BLaER1 treated with 17β-estradiol and CSF1 and Interleukin-3, amounts not matched to agents 10 nM and 100 nM (cell line): ENCODE results near the gene CLDN24.

ENCODE experiments used
- H3K27ac ChIP-seq, 11 experiments: shearing (Covaris generic); formaldehyde crosslinking; 2 replicates each; pipeline ENCODE4 v1.8.1; 2022
- H3K27me3 ChIP-seq, 11 experiments: shearing (Covaris generic); formaldehyde crosslinking; 2 replicates each; pipeline ENCODE4 v1.8.1; 2022
- H3K36me3 ChIP-seq, 11 experiments: shearing (Covaris generic); formaldehyde crosslinking; 2 replicates each; pipeline ENCODE4 v1.8.1; 2022
- H3K4me1 ChIP-seq, 10 experiments: shearing (Covaris generic); formaldehyde crosslinking; 2 replicates each; pipeline ENCODE4 v1.8.1; 2022
- H3K4me2 ChIP-seq, 11 experiments: shearing (Covaris generic); formaldehyde crosslinking; 2 replicates each; pipeline ENCODE4 v1.8.1; 2022
- H3K4me3 ChIP-seq, 10 experiments: shearing (Covaris generic); formaldehyde crosslinking; 2 replicates each; pipeline ENCODE4 v1.8.1; 2022
- H3K9ac ChIP-seq, 11 experiments: shearing (Covaris generic); formaldehyde crosslinking; 2 replicates each; pipeline ENCODE4 v1.8.1; 2022
- H3K9me3 ChIP-seq, 11 experiments: shearing (Covaris generic); formaldehyde crosslinking; replicated peaks in 1 of 11; 2 replicates each; pipeline ENCODE4 v1.8.1; 2022
- H4K20me1 ChIP-seq, 11 experiments: shearing (Covaris generic); formaldehyde crosslinking; 2 replicates each; pipeline ENCODE4 v1.8.1; 2022
- Cebpa-rat ChIP-seq, 11 experiments: shearing (Covaris generic); IDR thresholded peaks; 2 replicates each; pipeline ENCODE4 v1.8.1; 2022

CLDN24 gene

DNA sequence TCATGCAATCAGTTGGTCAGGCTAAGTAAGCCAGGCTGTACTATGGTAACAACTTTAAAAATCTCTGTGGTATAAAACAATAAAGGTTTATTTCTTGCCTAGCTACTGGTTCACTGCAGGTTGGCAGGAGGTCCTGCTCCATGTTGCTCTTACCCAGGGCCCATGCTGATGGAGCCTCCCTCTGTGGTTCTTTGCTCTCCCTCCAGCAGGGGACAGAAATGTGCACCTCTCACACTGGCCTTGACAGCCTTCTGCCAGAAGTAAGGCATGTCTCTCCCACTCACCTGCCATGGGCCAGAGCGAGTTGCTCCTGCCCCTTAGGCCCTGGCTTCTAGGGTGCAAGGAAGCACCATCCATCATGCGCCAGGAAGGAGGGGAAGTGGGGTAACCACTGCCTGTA lies 33.3 kb downstream of the CLDN24 start:
- Histone ChIP-seq H3K9ac (no peak overlapping the region), H3K36me3 (peaks cover 12 to 72% (median 41%) of the 10 kb centered on the region in 11 experiments), H4K20me1 (no peaks in the 10 kb centered on the region), H3K9me3 (peaks cover 0 to 15% (median 8%) of the 10 kb centered on the region in 11 experiments; a peak in 12 of 22 replicates), H3K27me3 (no peaks in the 10 kb centered on the region), H3K27ac (no peak overlapping the region), H3K4me3 (no peak overlapping the region), H3K4me2 (no peak overlapping the region), H3K4me1 (no peaks in the 10 kb centered on the region)
- no peak for TF ChIP-seq Cebpa-rat (IDR thresholded peaks at IDR 0.05)

GRCh38 chr4:183287677-183288076 lies 34.5 kb downstream of the CLDN24 start:
- H3K27ac ChIP-seq = no peak overlapping the region
- peaks cover 0 to 15% (median 8%) of the 10 kb centered on the region in 11 experiments; a peak in 12 of 22 replicates for H3K9me3 ChIP-seq
- H3K4me3 ChIP-seq = no peak overlapping the region
- no peak overlapping the region for H3K9ac ChIP-seq
- H3K36me3 ChIP-seq = peaks cover 12 to 83% (median 43%) of the 10 kb centered on the region in 11 experiments
- H3K27me3 ChIP-seq = no peaks in the 10 kb centered on the region
- H3K4me2 ChIP-seq = no peak overlapping the region
- no peak for TF ChIP-seq Cebpa-rat (IDR thresholded peaks at IDR 0.05)
- H3K4me1 ChIP-seq = no peaks in the 10 kb centered on the region
- no peaks in the 10 kb centered on the region for H4K20me1 ChIP-seq

- H3K36me3 ChIP-seq = peaks cover 12 to 86% (median 47%) of the 10 kb centered on the region in 11 experiments
- no peak overlapping the region for H3K27ac ChIP-seq
- no peaks in the 10 kb centered on the region for H3K4me1 ChIP-seq
- no peak for TF ChIP-seq Cebpa-rat (IDR thresholded peaks at IDR 0.05)
- no peak overlapping the region for H3K4me3 ChIP-seq
- no peaks in the 10 kb centered on the region for H3K27me3 ChIP-seq
- H3K9ac ChIP-seq = no peak overlapping the region
- no peaks in the 10 kb centered on the region for H4K20me1 ChIP-seq
- H3K4me2 ChIP-seq = no peak overlapping the region
- H3K9me3 ChIP-seq = peaks cover 0 to 15% (median 8%) of the 10 kb centered on the region in 11 experiments; a peak in 12 of 22 replicates
Measured at GRCh38 chr4:183287309-183287659, 34.9 kb downstream of the CLDN24 start.

DNA sequence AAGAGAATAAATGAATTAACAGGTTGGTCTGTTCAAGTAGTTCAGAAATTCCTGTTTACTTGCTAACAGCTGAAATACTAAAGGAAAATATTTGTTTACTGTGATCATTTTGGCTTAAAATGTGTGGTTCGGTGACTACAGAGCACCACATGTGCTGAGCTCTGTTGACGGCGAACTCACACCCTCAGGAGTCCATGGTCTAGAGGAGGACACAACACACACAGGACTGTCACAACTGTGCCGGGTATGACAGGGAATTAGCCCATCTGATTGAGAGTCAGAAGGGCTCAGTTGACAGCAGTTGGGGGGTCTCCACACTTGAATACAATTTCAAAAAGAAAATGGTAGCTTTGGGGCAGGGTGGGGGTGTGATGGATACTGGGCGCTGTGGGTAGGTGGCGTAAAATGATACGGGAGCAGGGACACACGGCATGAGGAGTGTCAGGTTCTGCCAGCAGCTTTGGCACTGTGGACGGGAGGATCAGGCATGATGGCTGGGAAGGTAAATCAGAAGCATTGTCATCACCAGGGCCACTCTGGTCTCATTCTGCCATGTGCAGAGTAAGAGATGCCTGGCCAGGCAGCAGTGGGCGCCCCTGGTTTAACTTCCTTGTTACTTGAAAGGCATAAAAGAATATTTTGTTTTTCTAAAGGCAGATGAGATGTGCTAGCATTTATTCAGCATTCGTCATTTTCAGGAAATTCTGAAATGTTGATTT lies 35.5 kb downstream of the CLDN24 start:
- Histone ChIP-seq H3K9ac (no peak overlapping the region), H3K4me2 (no peak overlapping the region), H3K4me1 (no peaks in the 10 kb centered on the region), H3K27ac (no peak overlapping the region), H3K27me3 (no peaks in the 10 kb centered on the region), H3K36me3 (peaks cover 12 to 86% (median 47%) of the 10 kb centered on the region in 11 experiments), H3K4me3 (no peak overlapping the region), H3K9me3 (peaks cover 0 to 15% (median 8%) of the 10 kb centered on the region in 11 experiments; a peak in 12 of 22 replicates), H4K20me1 (no peaks in the 10 kb centered on the region)
- TF ChIP-seq Cebpa-rat (IDR thresholded peaks at IDR 0.05) = no peak

GRCh38 chr4:183285886-183286285 lies 36.3 kb downstream of the CLDN24 start:
- no peak overlapping the region for H3K9ac ChIP-seq
- H3K4me2 ChIP-seq = no peak overlapping the region
- no peaks in the 10 kb centered on the region for H3K27me3 ChIP-seq
- no peak for TF ChIP-seq Cebpa-rat (IDR thresholded peaks at IDR 0.05)
- no peak overlapping the region for H3K27ac ChIP-seq
- peaks cover 12 to 89% (median 44%) of the 10 kb centered on the region in 11 experiments for H3K36me3 ChIP-seq
- peaks cover 0 to 15% (median 8%) of the 10 kb centered on the region in 11 experiments; a peak in 12 of 22 replicates for H3K9me3 ChIP-seq
- no peaks in the 10 kb centered on the region for H4K20me1 ChIP-seq
- no peaks in the 10 kb centered on the region for H3K4me1 ChIP-seq
- H3K4me3 ChIP-seq = no peak overlapping the region

GRCh38 chr4:183284965-183285364 lies 37.3 kb downstream of the CLDN24 start:
- TF ChIP-seq Cebpa-rat (IDR thresholded peaks at IDR 0.05) = no peak
- no peaks in the 10 kb centered on the region for H4K20me1 ChIP-seq
- peaks cover 15 to 89% (median 43%) of the 10 kb centered on the region in 11 experiments for H3K36me3 ChIP-seq
- no peak overlapping the region for H3K27ac ChIP-seq
- no peaks in the 10 kb centered on the region for H3K27me3 ChIP-seq
- no peak overlapping the region for H3K9ac ChIP-seq
- H3K4me2 ChIP-seq = no peak overlapping the region
- no peaks in the 10 kb centered on the region for H3K4me1 ChIP-seq
- H3K4me3 ChIP-seq = no peak overlapping the region
- H3K9me3 ChIP-seq = peaks cover 0 to 13% (median 8%) of the 10 kb centered on the region in 11 experiments; a peak in 12 of 22 replicates

- H3K4me3 ChIP-seq = no peak overlapping the region
- H3K9me3 ChIP-seq = peaks cover 0 to 6% (median 4%) of the 10 kb centered on the region in 11 experiments; a peak in 11 of 22 replicates
- H3K27ac ChIP-seq = no peak overlapping the region
- no peaks in the 10 kb centered on the region for H3K4me1 ChIP-seq
- peaks cover 9 to 84% (median 37%) of the 10 kb centered on the region in 11 experiments for H3K36me3 ChIP-seq
- H3K9ac ChIP-seq = no peak overlapping the region
- H3K27me3 ChIP-seq = no peaks in the 10 kb centered on the region
- H4K20me1 ChIP-seq = no peaks in the 10 kb centered on the region
- no peak for TF ChIP-seq Cebpa-rat (IDR thresholded peaks at IDR 0.05)
- H3K4me2 ChIP-seq = no peak overlapping the region
Measured at GRCh38 chr4:183284258-183284785, 37.9 kb downstream of the CLDN24 start.

DNA sequence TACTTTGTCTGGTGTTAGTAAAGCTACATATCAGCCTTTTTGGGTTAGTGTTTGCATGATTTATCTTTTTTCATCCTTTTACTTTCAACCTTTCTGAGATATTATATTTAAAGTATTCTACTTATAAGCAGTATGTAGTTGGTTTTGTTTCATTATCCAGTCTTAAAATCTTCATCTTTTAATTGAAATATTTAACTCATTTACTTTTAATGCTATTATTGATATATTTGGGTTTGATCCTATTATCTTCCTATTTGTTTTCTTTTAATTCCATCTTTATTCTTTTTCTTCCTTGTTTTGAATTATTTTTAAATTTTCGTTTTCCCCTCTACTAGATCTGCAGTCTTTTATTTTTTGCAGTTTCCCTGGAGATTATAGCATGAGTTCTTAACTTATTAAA lies 46.1 kb downstream of the CLDN24 start:
- no peak for TF ChIP-seq Cebpa-rat (IDR thresholded peaks at IDR 0.05)
- no peak overlapping the region for H3K27ac ChIP-seq
- H3K36me3 ChIP-seq = peaks cover 12 to 65% (median 31%) of the 10 kb centered on the region in 11 experiments; a peak in 21 of 22 replicates
- no peaks in the 10 kb centered on the region for H3K27me3 ChIP-seq
- H4K20me1 ChIP-seq = no peaks in the 10 kb centered on the region
- H3K9me3 ChIP-seq = peaks cover 28 to 37% (median 32%) of the 10 kb centered on the region in 11 experiments
- no peak overlapping the region for H3K4me2 ChIP-seq
- H3K4me3 ChIP-seq = no peak overlapping the region
- no peaks in the 10 kb centered on the region for H3K4me1 ChIP-seq
- no peak overlapping the region for H3K9ac ChIP-seq

DNA sequence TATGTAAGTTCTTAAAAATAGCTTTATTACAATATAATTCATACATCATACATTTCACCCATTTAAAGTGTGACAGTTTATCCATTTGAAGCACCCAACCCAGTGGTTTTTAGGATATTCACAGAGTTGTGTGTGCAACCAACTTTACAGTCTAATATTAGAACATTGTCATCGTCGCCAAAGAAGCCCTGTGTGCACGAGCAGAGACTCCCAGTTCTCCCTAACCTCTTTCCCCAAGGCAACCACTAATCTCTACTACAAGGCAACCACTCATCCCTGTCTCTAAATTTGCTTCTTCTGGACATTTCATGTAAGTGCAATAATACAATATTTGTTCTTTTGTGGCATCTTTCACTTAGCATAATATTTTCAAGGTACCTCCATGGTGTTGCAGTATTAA lies 49.8 kb downstream of the CLDN24 start:
- Histone ChIP-seq H3K4me3 (no peak overlapping the region), H3K27me3 (no peaks in the 10 kb centered on the region), H3K9me3 (peaks cover 28 to 37% (median 32%) of the 10 kb centered on the region in 11 experiments), H3K4me1 (no peaks in the 10 kb centered on the region), H3K9ac (no peak overlapping the region), H3K36me3 (peaks cover 12 to 87% (median 43%) of the 10 kb centered on the region in 11 experiments; a peak in 21 of 22 replicates), H4K20me1 (no peaks in the 10 kb centered on the region), H3K27ac (no peak overlapping the region), H3K4me2 (no peak overlapping the region)
- no peak for TF ChIP-seq Cebpa-rat (IDR thresholded peaks at IDR 0.05)
